DMS 273 treated with DMSO at 0.1 percent for 48 hours (cell line): ENCODE measurements around the gene WIPF2.

Experiments used
- DNase-seq: peaks from one replicate; lab custom pipeline; 2025; lab: John Stamatoyannopoulos, UW

The WIPF2 gene, protein sequence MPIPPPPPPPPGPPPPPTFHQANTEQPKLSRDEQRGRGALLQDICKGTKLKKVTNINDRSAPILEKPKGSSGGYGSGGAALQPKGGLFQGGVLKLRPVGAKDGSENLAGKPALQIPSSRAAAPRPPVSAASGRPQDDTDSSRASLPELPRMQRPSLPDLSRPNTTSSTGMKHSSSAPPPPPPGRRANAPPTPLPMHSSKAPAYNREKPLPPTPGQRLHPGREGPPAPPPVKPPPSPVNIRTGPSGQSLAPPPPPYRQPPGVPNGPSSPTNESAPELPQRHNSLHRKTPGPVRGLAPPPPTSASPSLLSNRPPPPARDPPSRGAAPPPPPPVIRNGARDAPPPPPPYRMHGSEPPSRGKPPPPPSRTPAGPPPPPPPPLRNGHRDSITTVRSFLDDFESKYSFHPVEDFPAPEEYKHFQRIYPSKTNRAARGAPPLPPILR

DNA sequence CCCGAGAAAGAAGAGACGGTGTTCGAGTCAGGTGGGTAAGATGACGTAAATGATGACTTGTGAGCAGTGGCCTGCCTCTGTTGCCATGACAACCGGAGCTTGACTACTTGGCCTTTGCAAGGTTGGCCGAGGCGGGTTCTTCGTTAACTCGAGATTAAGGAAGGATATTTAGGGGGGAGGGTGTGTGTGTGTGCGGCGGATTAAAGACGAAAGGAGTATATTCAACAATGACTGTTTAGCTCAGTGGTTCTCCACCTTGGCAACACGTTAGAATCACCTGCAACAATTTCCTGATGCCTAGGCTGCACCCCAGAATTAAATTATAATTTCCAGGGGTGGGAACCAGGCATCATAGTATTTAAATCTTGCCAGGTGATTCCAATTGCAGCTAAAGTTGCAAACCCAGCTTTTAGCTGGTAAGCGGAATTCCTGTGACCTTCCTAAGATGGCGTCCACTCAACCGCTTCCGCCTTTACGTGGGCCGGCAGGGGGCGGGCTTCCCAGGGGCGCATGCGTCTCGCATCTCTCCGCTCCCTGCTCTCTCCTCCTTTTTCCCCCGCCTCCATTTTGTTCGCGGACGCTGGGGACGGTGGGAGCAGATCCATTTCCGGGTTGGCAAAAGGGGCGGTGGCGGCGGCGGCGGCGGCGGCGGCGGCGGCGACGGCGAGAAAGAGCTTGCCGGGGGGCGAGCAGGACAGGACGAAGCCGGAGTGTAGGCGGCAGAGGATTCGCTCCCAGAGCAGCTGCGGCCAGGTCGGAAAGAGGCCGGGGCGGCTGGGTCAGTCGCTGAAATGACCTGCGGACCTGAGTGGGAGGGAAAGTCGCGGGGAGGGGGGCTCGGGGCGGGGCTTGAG, at the start of gene WIPF2:
Gene WIPF2, plus strand, starts transcription at position 565 of the 854 bp plus-strand sequence. CDS start 37,156 bp downstream, outside the sequence.
- DNase-seq, result peak; percentile 90

GRCh38 chr17:40170325-40170724, 48.8 kb upstream of the WIPF2 start:
- DNase-seq, result no peak

GRCh38 chr17:40171750-40172149, 47.4 kb upstream of the WIPF2 start:
- no peak for DNase-seq

DNA sequence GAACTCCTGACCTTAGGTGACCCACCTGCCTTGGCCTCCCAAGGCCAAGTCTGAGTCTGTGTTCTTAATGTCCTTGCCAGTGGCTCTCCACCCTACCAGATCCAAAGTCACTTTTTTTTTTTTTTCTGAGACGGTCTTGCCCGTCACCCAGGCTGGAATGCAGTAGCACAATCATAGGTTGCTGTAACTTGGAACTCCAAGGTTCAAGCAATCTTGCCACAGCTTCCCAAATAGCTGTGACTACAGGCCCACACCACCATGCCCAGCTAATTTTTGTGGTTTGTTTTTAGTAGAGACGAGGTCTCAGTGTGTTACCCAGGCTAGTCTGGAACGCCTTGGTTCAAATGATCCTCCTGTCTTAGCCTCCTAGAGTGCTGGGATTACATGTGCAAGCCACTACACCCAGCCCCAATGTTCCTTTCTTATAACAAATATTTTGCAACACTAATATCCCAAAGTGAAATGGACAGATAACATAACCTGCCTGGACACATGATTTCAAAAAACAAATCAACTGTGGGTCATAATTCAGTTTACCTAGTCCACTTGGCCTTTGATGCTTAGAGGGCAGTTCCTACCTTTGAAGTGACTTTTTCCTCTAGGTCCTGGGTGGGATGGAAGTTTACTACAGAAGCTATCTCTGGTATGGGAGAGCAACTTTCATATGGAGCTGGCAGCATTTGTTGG, 45.9 kb upstream of the WIPF2 start:
- DNase-seq, result no peak

DNA sequence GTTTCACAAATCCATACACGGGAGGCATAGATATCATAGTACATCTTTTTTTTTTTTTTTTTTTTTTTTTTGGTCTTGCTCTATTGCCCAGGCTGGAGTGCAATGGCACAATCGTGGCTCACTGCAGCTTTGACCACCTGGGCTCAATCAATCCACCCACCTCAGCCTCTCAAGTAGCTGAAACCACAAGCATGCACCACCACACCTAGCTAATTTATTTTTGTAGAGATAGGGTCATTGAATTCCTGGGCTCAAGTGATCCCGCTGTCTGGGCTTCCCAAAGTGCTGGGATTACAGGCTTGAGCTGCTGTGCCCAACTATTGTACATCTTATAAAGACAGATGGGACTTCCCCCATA, 45.3 kb upstream of the WIPF2 start:
- no peak for DNase-seq

GRCh38 chr17:40174514-40174913, 44.6 kb upstream of the WIPF2 start:
- DNase-seq, result no peak

DNA sequence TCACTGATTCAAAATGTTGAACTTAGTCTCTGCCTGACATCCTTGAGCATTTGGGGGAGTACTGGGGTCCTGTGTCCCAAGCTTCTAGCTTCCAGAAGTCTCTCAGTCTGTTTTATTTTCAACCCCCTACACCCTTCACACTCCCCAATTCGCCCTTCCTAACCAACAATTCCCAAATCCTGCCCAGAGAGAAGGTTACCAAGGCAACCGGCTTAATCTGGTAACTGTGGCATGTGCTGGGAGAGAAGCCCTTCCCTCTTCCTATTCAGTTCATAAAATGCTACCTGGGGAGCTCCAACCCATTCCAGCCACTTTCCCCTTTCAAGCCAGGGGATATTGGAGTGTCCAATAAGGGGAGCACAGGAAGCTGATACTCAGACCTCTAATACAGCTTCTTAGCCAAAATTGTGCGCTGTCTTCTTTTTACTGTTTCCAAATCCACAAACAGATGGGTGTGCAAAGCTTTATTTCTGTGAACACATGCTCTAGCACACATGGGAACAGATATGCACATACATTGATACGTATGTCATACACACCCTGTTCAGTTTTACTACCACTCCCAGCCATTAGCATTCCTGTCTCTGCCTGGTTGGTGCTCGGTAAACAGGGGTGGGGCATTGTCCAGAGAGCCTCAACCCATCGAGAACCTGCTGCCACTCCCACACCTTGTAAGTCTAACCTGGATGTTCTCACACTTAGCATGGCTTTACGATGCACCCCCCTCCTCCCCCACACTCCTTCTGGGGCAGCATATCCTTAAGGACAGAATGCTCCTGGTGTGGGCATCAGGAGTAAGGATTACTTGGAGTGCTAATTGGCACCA, 43.0 kb upstream of the WIPF2 start:
- no peak for DNase-seq

DNA sequence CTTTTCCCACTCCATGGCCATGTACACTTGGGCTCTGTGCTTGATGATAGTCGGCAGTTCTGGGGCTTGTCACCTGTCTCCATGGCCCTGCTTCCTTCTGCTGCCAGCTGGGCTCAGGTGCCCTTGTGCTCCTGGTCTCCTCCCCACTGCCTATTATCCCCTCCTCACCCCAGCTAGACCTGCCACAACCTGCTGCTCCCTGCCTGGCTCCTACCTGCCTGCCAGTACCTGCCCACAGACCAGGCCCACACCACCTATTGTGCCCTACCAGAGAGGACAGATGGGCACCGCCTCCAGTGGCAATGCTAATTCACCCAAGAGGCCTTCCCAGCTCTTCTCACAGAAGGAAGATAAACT, 42.4 kb upstream of the WIPF2 start:
- DNase-seq, result no peak

DNA sequence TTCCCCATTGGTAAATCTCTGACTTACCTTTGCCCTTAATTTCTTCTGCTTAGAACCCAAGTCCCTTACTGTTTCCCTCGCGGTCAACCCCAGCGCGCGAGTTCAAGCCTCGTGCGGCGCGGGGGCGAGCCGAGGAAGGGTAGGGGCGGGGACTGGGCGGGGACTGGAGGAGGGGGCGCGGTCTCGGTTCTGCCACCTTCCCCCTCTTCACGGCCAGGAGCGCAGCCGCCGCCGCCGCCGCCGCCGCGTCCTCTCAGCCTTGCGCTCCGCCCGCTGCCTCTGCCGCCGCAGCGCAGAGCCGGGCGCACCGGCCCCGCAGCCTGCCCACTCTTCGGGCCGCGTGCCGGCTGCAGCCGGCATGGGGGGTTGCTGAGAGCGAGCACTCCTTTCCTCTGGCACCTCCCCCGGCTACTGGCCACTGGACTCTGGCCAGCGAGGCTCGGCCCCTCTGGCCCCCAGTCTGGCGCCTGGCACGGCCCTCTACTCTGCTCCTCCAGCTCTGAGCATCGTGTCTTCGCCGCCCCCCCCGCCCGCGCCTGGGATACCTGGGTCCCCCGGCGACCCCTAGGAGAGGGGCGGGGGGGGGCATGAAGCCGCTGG, 41.7 kb upstream of the WIPF2 start, which contains the start of gene RAPGEFL1:
Gene RAPGEFL1, plus strand, starts transcription at position 196 of the 600 bp plus-strand sequence. Its CDS starts 392 bp downstream, at position 588.
- peak; percentile 71 for DNase-seq

DNA sequence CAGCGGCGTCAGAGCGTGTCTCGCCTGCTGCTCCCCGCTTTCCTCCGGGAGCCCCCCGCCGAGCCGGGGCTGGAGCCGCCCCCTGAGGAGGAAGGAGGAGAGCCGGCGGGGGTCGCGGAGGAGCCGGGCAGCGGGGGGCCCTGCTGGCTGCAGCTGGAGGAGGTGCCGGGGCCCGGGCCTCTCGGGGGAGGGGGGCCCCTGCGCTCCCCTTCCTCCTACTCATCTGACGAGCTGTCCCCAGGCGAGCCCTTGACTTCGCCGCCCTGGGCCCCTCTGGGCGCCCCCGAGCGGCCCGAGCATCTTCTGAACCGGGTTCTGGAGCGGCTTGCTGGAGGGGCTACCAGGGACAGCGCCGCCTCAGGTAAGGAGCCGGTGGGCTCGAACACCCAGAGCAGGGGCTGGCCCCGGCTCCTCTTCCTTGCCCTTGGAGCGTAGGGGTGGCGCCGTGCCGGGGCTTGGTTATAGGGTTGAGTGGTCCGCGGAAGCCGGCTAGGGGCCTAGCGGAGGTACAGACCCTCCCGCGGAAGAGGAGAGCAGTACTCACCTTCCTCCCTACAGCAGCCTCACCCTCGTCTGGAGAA, 41.0 kb upstream of the WIPF2 start:
- no peak for DNase-seq

DNA sequence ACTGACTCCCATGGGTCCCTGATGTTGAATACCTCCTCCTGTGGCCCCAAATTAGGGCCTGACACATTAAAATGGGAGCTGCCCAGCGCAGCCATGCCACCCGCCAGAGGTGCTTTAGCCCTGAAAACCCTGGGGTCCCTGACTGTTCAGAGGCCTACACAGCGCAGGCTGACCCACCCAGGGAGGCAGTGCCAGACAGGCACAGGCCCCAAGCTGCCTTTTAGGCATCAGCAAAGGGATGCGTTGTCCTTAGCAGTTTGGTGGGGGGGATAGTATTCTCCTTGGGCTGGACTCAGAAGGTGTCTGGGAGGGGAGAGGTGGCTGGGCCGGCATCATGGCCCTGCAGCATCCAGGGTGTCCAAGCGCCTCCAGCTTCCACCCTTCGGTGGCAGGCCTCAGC, 40.4 kb upstream of the WIPF2 start:
- DNase-seq, result no peak

DNA sequence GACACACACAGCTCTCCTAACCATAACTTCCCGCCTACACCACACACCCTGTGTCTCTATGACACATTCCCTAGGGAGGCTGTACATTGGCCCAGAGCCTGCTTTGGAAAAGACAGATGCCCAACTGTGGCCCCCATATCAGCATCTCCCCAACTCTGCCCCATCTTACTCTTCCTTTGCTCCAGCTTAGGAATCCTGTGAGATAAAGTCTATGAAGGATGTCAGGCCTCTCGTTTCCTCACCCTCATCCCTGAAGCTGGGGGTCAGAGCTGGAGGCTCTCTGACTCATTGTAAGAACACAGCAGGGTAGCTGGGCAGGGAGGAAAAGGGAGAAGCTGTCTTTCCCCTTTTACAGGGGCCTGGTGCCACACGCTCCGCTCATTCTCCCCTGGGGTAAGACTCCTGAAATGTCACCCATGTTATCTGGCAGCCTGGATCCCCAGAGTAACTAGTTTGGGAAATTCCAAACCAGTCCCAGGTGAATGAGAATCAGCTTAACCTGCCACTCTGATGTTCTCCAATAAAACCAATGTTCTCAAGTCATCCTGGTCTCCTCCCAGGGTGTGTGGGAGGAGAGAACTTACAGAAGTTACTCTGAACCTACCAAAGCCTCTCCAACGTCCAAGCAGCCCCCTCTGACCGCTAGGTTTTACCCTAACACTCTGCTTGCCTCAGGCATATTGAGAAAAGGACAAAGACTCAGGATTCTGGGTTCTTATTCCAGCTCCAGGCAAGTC, 39.0 kb upstream of the WIPF2 start:
- no peak for DNase-seq

DNA sequence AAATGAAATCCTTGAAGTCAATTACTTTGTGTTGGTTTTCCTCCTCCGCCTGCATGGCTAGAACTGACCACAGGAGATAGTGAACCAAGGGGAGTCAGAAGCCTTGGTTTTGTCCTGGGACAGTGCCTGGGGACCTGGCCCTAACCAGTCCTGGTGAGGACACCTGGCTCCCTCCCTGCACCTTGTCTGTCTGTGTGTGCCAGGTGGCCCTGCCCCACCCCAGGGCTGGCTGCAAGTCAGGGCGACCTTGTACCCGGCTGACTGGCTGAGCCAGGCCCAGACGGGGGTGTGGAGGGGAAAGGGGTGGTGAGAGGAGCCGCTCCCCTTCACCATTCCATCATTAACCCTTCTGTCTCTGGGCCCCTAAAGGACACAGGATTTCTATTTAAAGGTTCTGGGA, 38.4 kb upstream of the WIPF2 start:
- no peak for DNase-seq

DNA sequence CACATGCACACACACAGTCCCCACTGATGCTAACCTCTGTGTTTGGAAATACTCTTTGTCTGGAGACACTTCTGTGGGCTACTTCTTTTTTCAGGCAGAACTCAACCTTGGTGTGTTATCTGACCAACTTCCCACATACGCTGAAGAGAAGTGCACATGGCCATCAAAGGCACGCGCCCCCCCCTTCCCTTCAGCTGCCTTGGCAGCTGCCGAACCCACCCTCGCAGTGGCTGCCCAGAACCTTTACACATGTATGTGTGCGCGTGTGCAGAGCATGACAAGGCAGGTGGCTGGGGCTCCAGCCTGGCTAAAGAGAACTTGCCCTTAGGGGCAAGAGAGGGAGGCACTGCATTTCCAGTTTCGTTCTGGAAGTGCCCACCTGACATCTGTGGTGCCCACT, 37.9 kb upstream of the WIPF2 start:
- no peak for DNase-seq

DNA sequence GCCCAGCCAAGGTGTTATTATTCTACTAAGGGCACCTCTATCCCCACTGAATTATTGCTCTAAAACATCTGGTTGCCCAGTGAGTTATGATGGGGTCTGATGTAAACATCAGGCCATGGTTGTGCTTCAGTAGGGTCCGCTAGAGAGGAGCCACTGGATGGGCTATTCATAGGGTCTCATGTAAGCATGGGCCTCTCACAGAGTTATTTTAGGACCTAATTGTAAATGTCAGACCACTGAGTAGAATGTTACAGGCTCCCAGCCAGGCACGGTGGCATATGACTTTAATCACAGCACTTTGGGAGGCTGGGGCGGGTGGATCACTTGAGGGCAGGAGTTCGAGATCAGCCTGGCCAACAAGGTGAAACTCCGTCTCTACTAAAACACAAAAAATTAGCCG, 36.5 kb upstream of the WIPF2 start:
- DNase-seq, result no peak

DNA sequence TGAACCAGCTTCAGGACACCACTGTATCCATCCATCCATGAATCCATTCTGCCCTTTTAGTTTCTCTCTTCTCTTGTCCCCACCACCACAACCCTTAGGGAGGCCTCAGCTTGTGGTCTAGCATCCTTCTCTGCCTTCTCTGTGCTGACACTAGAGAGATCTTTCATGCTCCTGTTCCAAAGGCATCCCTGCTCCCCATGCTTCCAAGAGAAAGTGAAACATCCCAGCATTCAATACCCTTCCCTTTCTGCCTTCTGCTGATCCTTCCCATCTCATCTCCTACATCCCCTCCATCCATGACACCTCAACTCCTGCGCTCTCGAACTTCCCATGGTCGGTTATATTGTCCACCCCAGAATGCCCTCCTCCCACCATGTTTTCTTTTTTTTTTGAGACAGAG, 31.9 kb upstream of the WIPF2 start:
- DNase-seq, result no peak

- DNase-seq, result no peak
Observed at GRCh38 chr17:40188694-40189093, 30.4 kb upstream of the WIPF2 start.

DNA sequence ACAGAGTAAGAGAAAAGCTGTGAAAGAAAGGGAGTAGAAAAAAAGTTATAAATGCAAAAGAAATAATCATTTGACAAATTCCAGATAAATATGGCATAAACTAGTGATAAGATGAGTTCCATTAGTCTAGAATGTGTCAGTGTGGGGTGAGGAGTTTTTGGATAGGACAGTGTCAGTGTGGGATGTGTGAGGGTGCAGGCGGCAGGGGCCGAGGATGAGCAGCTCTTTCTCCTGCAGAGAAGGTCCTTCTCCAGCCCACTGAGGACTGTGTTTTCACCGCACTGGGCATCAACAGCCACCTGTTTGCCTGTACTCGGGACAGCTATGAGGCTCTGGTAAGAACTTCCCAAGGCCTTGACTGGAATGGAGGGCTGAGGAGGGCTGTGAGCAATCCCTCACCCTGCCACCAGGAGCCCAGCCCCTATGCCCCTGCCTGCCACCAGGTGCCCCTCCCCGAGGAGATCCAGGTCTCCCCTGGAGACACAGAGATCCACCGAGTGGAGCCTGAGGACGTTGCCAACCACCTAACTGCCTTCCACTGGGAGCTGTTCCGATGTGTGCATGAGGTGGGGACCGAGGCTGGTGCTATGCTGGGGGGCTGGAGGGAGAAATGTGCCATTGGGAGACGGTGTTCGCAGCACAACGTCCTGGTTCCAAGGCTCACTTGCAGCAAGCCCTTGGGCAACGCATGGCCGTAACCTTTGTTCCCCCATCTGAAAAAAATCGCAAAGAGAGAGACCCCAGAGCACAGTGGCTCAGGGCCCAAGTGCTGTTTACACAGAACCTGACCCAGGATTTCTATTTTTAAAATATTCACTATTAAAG, 28.7 kb upstream of the WIPF2 start:
- no peak for DNase-seq
